ENCODE results near the gene THAP2. TPM values are rescaled to one million over a fixed set of nuclear protein-coding genes. Genes with fewer than 3 reads are reported as not detected.
"Not testable (repeated sequence)": the region's sequence is repeated elsewhere in the genome, so short reads cannot be mapped to it uniquely, and the experiment has no call there.

The THAP2 gene
- total and polyA plus RNA-seq, 5 donors from 2014 or later = 6.7 to 25.0 (median 8.6) TPM

- Histone ChIP-seq H3K9me3 (ENCODE audit: control insufficient read depth in 2 of 2, low read length in 2 of 2) (no peaks in the 10 kb centered on the region), H3K27me3 (ENCODE audit: control insufficient read depth, insufficient read depth, low read length) (no peaks in the 10 kb centered on the region), H3K36me3 (ENCODE audit: control insufficient read depth, insufficient read depth, low read length) (no peaks in the 10 kb centered on the region), H3K4me1 (ENCODE audit: control insufficient read depth, insufficient read depth, low read length, poor library complexity, severe bottlenecking) (peaks cover 21% of the 10 kb centered on the region), H3K4me3 (ENCODE audit: low read depth, low read length) (no peak overlapping the region), H3K27ac (ENCODE audit: insufficient read depth, low read length, poor library complexity, severe bottlenecking) (no peak overlapping the region)
- ATAC-seq (ENCODE audit: low read depth in 2 of 2) = no peak
- H3K27ac Mint-ChIP-seq = no peak overlapping the region
- peaks cover 16 to 48% (median 36%) of the 10 kb centered on the region in 4 donors for H3K4me1 Mint-ChIP-seq
- H3K4me3 Mint-ChIP-seq = peak overlapping the region in 1 of 4 donors; percentile 69
- no peak for DNase-seq
- H3K36me3 Mint-ChIP-seq = peaks cover 5% of the 10 kb centered on the region
- no peaks in the 10 kb centered on the region for H3K27me3 Mint-ChIP-seq
- H3K9me3 Mint-ChIP-seq = no peaks in the 10 kb centered on the region
Observed at GRCh38 chr12:71691504-71692129, 27.5 kb downstream of the THAP2 start.

GRCh38 chr12:71693126-71693525 is 29.0 kb downstream of the THAP2 start:
- H3K27me3 Mint-ChIP-seq = no peaks in the 10 kb centered on the region
- Histone ChIP-seq H3K4me1 (ENCODE audit: control insufficient read depth, insufficient read depth, low read length, poor library complexity, severe bottlenecking) (peaks cover 8% of the 10 kb centered on the region), H3K27me3 (ENCODE audit: control insufficient read depth, insufficient read depth, low read length) (no peaks in the 10 kb centered on the region), H3K4me3 (ENCODE audit: low read depth, low read length) (no peak overlapping the region), H3K9me3 (ENCODE audit: control insufficient read depth in 2 of 2, low read length in 2 of 2) (no peaks in the 10 kb centered on the region), H3K36me3 (ENCODE audit: control insufficient read depth, insufficient read depth, low read length) (peaks cover 11% of the 10 kb centered on the region), H3K27ac (ENCODE audit: insufficient read depth, low read length, poor library complexity, severe bottlenecking) (no peak overlapping the region)
- H3K4me3 Mint-ChIP-seq = no peak overlapping the region
- peaks cover 12 to 38% (median 27%) of the 10 kb centered on the region in 4 donors for H3K4me1 Mint-ChIP-seq
- no peak overlapping the region for H3K27ac Mint-ChIP-seq
- ATAC-seq (ENCODE audit: low read depth in 2 of 2) (no peak), DNase-seq (no peak)
- peaks cover 7% of the 10 kb centered on the region for H3K36me3 Mint-ChIP-seq
- no peaks in the 10 kb centered on the region for H3K9me3 Mint-ChIP-seq

- ATAC-seq (ENCODE audit: low read depth in 2 of 2) = not testable (repeated sequence)
Observed at GRCh38 chr12:71693651-71694050, 29.6 kb downstream of the THAP2 start.

GRCh38 chr12:71694099-71694820 is 30.2 kb downstream of the THAP2 start:
- Histone ChIP-seq H3K36me3 (ENCODE audit: control insufficient read depth, insufficient read depth, low read length) (peaks cover 21% of the 10 kb centered on the region), H3K27ac (ENCODE audit: insufficient read depth, low read length, poor library complexity, severe bottlenecking) (no peak overlapping the region), H3K4me1 (ENCODE audit: control insufficient read depth, insufficient read depth, low read length, poor library complexity, severe bottlenecking) (peaks cover 3% of the 10 kb centered on the region), H3K4me3 (ENCODE audit: low read depth, low read length) (no peak overlapping the region), H3K9me3 (ENCODE audit: control insufficient read depth in 2 of 2, low read length in 2 of 2) (no peaks in the 10 kb centered on the region), H3K27me3 (ENCODE audit: control insufficient read depth, insufficient read depth, low read length) (no peaks in the 10 kb centered on the region)
- no peaks in the 10 kb centered on the region for H3K27me3 Mint-ChIP-seq
- H3K4me3 Mint-ChIP-seq = peak overlapping the region in 1 of 4 donors; percentile 55
- peaks cover 12 to 26% (median 20%) of the 10 kb centered on the region in 4 donors for H3K4me1 Mint-ChIP-seq
- ATAC-seq (ENCODE audit: low read depth in 2 of 2) (no peak), DNase-seq (no peak)
- H3K9me3 Mint-ChIP-seq = no peaks in the 10 kb centered on the region
- H3K27ac Mint-ChIP-seq = peak overlapping the region in 2 of 3 donors; percentile 69 to 85
- H3K36me3 Mint-ChIP-seq = peaks cover 16% of the 10 kb centered on the region

More at GRCh38 chr12:71693651-71694050, 29.6 kb downstream of the THAP2 start:
- H3K27me3 ChIP-seq (ENCODE audit: control insufficient read depth, insufficient read depth, low read length); H3K4me3 ChIP-seq (ENCODE audit: low read depth, low read length); DNase-seq; H3K27ac ChIP-seq (ENCODE audit: insufficient read depth, low read length, poor library complexity, severe bottlenecking); H3K27me3 Mint-ChIP-seq; H3K9me3 Mint-ChIP-seq; H3K4me1 ChIP-seq (ENCODE audit: control insufficient read depth, insufficient read depth, low read length, poor library complexity, severe bottlenecking); H3K9me3 ChIP-seq (ENCODE audit: control insufficient read depth in 2 of 2, low read length in 2 of 2): not testable (repeated sequence)
- Mint-ChIP-seq H3K27ac (peak overlapping the region in 1 of 3 donors; percentile 69), H3K4me1 (peaks cover 12 to 32% (median 24%) of the 10 kb centered on the region in 4 donors), H3K36me3 (peaks cover 11% of the 10 kb centered on the region), H3K4me3 (peak overlapping the region in 1 of 4 donors; percentile 55)
- H3K36me3 ChIP-seq (ENCODE audit: control insufficient read depth, insufficient read depth, low read length) = peaks cover 16% of the 10 kb centered on the region

DNA sequence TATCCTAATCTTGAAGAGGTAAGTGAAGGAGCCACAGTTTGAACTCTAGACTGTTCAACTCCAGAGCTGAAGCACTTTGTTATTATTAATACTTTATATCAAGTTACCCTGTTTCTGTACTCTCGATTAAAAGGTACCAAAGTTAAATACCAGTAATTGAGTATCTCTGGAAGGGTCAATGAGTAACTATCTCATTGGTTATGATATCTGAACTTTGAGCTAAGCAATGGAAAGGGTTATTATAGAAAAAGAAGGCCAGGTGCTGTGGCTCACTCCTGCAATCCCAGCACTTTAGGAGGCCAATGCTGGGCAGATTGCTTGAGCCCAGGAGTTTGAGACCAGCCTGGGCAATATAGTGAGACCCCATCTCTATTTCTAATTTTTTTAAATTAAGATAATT is 31.7 kb downstream of the THAP2 start:
- H3K27ac ChIP-seq (ENCODE audit: insufficient read depth, low read length, poor library complexity, severe bottlenecking) = no peak overlapping the region
- no peaks in the 10 kb centered on the region for H3K27me3 Mint-ChIP-seq
- no peak for DNase-seq
- peaks cover 22% of the 10 kb centered on the region for H3K36me3 Mint-ChIP-seq
- no peak overlapping the region for H3K4me3 Mint-ChIP-seq
- H3K4me1 Mint-ChIP-seq = peaks cover 12 to 18% (median 13%) of the 10 kb centered on the region in 4 donors
- peaks cover 3% of the 10 kb centered on the region for H3K4me1 ChIP-seq (ENCODE audit: control insufficient read depth, insufficient read depth, low read length, poor library complexity, severe bottlenecking)
- no peaks in the 10 kb centered on the region for H3K9me3 ChIP-seq (ENCODE audit: control insufficient read depth in 2 of 2, low read length in 2 of 2)
- peaks cover 32% of the 10 kb centered on the region for H3K36me3 ChIP-seq (ENCODE audit: control insufficient read depth, insufficient read depth, low read length)
- no peak overlapping the region for H3K27ac Mint-ChIP-seq
- no peaks in the 10 kb centered on the region for H3K27me3 ChIP-seq (ENCODE audit: control insufficient read depth, insufficient read depth, low read length)
- no peak for ATAC-seq (ENCODE audit: low read depth in 2 of 2)
- H3K9me3 Mint-ChIP-seq = no peaks in the 10 kb centered on the region
- H3K4me3 ChIP-seq (ENCODE audit: low read depth, low read length) = no peak overlapping the region

DNA sequence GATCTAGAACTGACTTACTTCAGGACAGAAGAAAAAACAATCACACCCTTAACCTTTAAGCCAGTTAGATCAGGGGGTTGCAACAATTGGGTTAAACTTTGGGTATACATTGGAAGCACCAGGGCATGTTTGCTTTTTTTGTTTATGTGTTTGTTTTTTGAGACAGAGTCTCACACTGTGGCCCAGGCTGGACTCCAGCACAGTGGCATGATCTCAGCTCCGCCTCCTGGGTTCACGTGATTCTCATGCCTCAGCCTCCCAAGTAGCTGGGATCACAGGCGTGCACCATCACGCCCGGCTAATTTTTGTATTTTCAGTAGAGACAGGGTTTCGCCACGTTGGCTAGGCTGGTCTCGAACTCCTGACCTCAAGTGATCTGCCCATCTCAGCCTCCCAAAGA is 38.1 kb downstream of the THAP2 start:
- H3K9me3 Mint-ChIP-seq = not testable (repeated sequence)

GRCh38 chr12:71702590-71702989 is 38.5 kb downstream of the THAP2 start:
- Mint-ChIP-seq H3K27me3 (no peaks in the 10 kb centered on the region), H3K9me3 (no peaks in the 10 kb centered on the region), H3K4me3 (no peak overlapping the region), H3K27ac (no peak overlapping the region), H3K36me3 (peaks cover 23% of the 10 kb centered on the region), H3K4me1 (peaks cover 0 to 1% (median 0%) of the 10 kb centered on the region in 4 donors)
- H3K36me3 ChIP-seq (ENCODE audit: control insufficient read depth, insufficient read depth, low read length) = peaks cover 29% of the 10 kb centered on the region
- DNase-seq (no peak), ATAC-seq (ENCODE audit: low read depth in 2 of 2) (no peak)
- H3K4me1 ChIP-seq (ENCODE audit: control insufficient read depth, insufficient read depth, low read length, poor library complexity, severe bottlenecking) = no peaks in the 10 kb centered on the region
- no peak overlapping the region for H3K4me3 ChIP-seq (ENCODE audit: low read depth, low read length)
- no peak overlapping the region for H3K27ac ChIP-seq (ENCODE audit: insufficient read depth, low read length, poor library complexity, severe bottlenecking)
- no peaks in the 10 kb centered on the region for H3K9me3 ChIP-seq (ENCODE audit: control insufficient read depth in 2 of 2, low read length in 2 of 2)
- H3K27me3 ChIP-seq (ENCODE audit: control insufficient read depth, insufficient read depth, low read length) = no peaks in the 10 kb centered on the region

More for the DNA sequence above, 38.1 kb downstream of the THAP2 start:
- Mint-ChIP-seq H3K36me3 (peaks cover 23% of the 10 kb centered on the region), H3K27ac (peak overlapping the region in 1 of 3 donors; percentile 84)
- H3K36me3 ChIP-seq (ENCODE audit: control insufficient read depth, insufficient read depth, low read length) = peaks cover 33% of the 10 kb centered on the region
- H3K27me3 Mint-ChIP-seq; H3K4me3 ChIP-seq (ENCODE audit: low read depth, low read length); H3K9me3 ChIP-seq (ENCODE audit: control insufficient read depth in 2 of 2, low read length in 2 of 2); H3K4me1 ChIP-seq (ENCODE audit: control insufficient read depth, insufficient read depth, low read length, poor library complexity, severe bottlenecking); ATAC-seq (ENCODE audit: low read depth in 2 of 2); H3K27me3 ChIP-seq (ENCODE audit: control insufficient read depth, insufficient read depth, low read length); DNase-seq; H3K4me1 Mint-ChIP-seq; H3K27ac ChIP-seq (ENCODE audit: insufficient read depth, low read length, poor library complexity, severe bottlenecking); H3K4me3 Mint-ChIP-seq: not testable (repeated sequence)
